ENCODE measurements around the gene TENT4A. TPM values are rescaled to one million over a fixed set of nuclear protein-coding genes. Genes with fewer than 3 reads are reported as not detected.

Gene TENT4A
- total and polyA plus RNA-seq, 11 donors, result 4.3 to 20.3 (median 11.2) TPM

DNA sequence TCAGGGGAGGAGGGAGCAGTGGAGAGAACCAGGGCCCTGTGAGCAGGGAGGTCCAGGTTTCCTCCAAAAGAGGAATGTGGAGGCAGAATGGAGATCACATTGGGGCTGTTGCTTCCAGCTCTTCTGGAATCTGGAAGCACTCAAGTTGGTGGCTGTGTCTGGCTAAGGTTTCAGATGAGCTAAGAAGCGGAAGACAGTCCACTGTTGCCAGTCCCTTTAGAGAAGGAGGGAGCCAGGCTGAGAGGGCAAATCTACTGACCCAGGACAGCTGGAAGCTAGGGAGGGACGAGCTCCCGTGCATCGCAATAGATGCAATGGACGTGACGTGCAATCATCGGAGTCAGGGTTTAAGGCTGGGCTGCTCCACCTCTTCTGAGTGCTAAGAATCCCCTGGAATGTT is 71.2 kb downstream of the TENT4A start:
- Histone ChIP-seq H3K27ac (no peak overlapping the region), H3K9me3 (no peaks in the 10 kb centered on the region), H3K27me3 (peaks cover 0 to 8% (median 0%) of the 10 kb centered on the region in 9 donors), H3K36me3 (no peaks in the 10 kb centered on the region), H3K4me1 (peaks cover 0 to 8% (median 0%) of the 10 kb centered on the region in 12 donors), H3K4me3 (no peak overlapping the region)
- 87 to 96% (median 90%) methylated on average over 7 of the region's 7 CpGs for WGBS, 4 donors
- ATAC-seq, result no peak
- DNase-seq, result no peak
- intact Hi-C loops (cut with DNase I), result no loop called here
- TF ChIP-seq POLR2A (IDR thresholded peaks at IDR 0.05), result no peak
- TF ChIP-seq, protein P1, sequence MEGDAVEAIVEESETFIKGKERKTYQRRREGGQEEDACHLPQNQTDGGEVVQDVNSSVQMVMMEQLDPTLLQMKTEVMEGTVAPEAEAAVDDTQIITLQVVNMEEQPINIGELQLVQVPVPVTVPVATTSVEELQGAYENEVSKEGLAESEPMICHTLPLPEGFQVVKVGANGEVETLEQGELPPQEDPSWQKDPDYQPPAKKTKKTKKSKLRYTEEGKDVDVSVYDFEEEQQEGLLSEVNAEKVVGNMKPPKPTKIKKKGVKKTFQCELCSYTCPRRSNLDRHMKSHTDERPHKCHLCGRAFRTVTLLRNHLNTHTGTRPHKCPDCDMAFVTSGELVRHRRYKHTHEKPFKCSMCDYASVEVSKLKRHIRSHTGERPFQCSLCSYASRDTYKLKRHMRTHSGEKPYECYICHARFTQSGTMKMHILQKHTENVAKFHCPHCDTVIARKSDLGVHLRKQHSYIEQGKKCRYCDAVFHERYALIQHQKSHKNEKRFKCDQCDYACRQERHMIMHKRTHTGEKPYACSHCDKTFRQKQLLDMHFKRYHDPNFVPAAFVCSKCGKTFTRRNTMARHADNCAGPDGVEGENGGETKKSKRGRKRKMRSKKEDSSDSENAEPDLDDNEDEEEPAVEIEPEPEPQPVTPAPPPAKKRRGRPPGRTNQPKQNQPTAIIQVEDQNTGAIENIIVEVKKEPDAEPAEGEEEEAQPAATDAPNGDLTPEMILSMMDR (IDR thresholded peaks at IDR 0.05), result no peak

DNA sequence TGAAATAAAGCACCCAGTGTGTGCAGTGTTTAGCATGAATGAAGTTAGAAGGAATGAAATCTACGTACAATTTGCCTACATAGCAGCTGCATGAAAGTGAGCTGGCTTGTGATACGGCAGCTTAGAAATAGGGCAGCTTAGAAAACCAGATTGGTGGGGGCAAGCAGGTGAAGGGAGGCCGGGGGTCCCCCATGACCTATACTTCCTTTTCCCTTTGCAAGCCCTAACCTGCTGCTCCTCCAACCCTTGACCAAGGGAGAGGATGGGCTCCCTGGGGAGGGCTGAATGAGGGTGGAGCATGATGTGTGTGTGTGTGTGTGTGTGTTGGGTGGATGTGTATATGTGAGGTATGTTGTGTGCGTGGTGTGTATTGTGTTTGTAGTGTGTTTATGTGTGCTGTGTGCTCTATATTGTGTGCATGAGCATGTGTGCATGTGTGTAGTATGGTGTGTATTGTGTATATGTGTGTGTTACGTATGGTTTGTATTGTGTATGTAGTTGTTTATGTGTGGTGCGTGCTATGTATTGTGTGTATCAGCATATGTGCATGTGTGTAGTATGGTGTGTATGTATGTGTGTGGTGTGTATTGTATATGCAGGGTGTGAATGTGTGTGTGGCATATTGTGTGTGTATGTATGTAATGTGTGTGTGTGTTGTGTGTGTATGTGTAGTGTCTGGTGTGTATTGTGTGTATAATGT is 72.1 kb downstream of the TENT4A start:
- 85 to 88% (median 87%) methylated on average over 6 of the region's 6 CpGs for WGBS, 4 donors

DNA sequence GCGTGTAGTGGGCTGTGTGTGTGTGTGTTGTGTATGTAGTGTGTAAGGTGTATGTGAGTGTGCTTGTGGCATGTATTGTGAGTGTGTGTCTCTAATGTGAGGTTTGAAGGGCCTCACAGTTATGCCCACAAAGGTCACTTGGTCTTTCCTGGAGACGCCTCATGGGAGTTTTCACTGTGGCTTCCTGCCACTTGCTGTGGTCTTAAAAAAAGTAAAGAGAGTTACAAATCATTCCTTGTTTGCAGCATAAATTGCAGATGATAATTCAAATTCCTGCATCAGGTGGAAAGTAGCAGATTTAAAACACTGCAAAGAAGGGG is 72.6 kb downstream of the TENT4A start:
- H3K4me3 ChIP-seq, result no peak overlapping the region
- H3K36me3 ChIP-seq, result no peaks in the 10 kb centered on the region
- intact Hi-C loops (cut with DNase I), result no loop called here
- no peak for TF ChIP-seq POLR2A (IDR thresholded peaks at IDR 0.05)
- TF ChIP-seq, protein P1 (IDR thresholded peaks at IDR 0.05), result no peak
- H3K27me3 ChIP-seq, result peaks cover 0 to 8% (median 0%) of the 10 kb centered on the region in 9 donors
- 85 to 89% (median 87%) methylated on average over 2 of the region's 2 CpGs for whole genome bisulfite sequencing, 4 donors
- H3K27ac ChIP-seq, result no peak overlapping the region
- H3K9me3 ChIP-seq, result no peaks in the 10 kb centered on the region
- ATAC-seq, result no peak
- no peak for DNase-seq
- H3K4me1 ChIP-seq, result peaks cover 0 to 8% (median 0%) of the 10 kb centered on the region in 12 donors

More for the DNA sequence above, 72.1 kb downstream of the TENT4A start:
- no peak for DNase-seq
- peaks cover 0 to 8% (median 0%) of the 10 kb centered on the region in 9 donors for H3K27me3 ChIP-seq
- no peaks in the 10 kb centered on the region for H3K9me3 ChIP-seq
- peaks cover 0 to 8% (median 0%) of the 10 kb centered on the region in 12 donors for H3K4me1 ChIP-seq
- ATAC-seq, result no peak
- H3K27ac ChIP-seq, result no peak overlapping the region
- H3K4me3 ChIP-seq, result no peak overlapping the region
- intact Hi-C loops (cut with DNase I), result no loop called here
- H3K36me3 ChIP-seq, result no peaks in the 10 kb centered on the region
- TF ChIP-seq, protein P1 (IDR thresholded peaks at IDR 0.05), result no peak
- no peak for TF ChIP-seq POLR2A (IDR thresholded peaks at IDR 0.05)

DNA sequence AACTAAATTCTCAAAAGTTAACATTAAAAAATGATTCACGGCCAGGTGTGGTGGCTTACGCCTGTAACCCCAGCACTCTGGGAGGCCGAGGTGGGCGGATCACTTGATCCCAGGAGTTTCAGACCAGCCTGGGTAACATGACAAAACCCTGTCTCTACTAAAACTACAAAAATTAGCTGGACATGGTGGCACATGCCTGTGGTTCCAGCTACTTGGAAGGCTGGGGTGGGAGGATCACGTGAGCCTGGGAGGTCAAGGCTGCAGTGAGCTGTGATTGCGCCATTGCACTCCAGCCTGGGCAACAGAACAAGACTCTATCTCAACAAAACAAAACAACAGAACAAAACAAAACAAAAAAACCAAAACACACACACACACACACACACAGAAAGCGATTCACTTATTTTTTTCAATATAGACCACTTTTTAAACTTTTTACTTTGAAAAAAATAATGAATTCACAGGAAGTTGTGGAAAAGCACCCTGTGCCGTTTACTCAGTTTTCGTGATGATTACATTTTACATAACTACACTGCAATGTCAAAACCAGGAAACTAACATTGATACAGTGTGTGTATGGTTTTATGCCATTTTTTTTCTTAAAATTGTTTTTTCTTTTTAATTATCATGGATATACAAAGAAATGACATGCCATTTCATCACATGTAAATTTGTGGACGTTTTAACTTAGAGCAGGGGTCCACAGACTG is 73.7 kb downstream of the TENT4A start:
- H3K27me3 ChIP-seq, result peaks cover 0 to 8% (median 0%) of the 10 kb centered on the region in 9 donors
- no peak for TF ChIP-seq POLR2A (IDR thresholded peaks at IDR 0.05)
- TF ChIP-seq, protein P1 (IDR thresholded peaks at IDR 0.05), result no peak
- no peaks in the 10 kb centered on the region for H3K9me3 ChIP-seq
- no peak for ATAC-seq
- no peak overlapping the region for H3K4me3 ChIP-seq
- no peaks in the 10 kb centered on the region for H3K36me3 ChIP-seq
- intact Hi-C loops (cut with DNase I), result no loop called here
- H3K4me1 ChIP-seq, result peaks cover 0 to 8% (median 0%) of the 10 kb centered on the region in 12 donors
- 75 to 78% (median 77%) methylated on average over 10 of the region's 10 CpGs for WGBS, 4 donors
- no peak for DNase-seq
- no peak overlapping the region for H3K27ac ChIP-seq
